Fibroblast of upper back skin (primary cell): ENCODE data around the gene EPHA5.

Source experiments
- DNase-seq: peaks from one replicate; pipeline ENCODE4 v3.0.0-alpha.2; 2013

Gene EPHA5

DNA sequence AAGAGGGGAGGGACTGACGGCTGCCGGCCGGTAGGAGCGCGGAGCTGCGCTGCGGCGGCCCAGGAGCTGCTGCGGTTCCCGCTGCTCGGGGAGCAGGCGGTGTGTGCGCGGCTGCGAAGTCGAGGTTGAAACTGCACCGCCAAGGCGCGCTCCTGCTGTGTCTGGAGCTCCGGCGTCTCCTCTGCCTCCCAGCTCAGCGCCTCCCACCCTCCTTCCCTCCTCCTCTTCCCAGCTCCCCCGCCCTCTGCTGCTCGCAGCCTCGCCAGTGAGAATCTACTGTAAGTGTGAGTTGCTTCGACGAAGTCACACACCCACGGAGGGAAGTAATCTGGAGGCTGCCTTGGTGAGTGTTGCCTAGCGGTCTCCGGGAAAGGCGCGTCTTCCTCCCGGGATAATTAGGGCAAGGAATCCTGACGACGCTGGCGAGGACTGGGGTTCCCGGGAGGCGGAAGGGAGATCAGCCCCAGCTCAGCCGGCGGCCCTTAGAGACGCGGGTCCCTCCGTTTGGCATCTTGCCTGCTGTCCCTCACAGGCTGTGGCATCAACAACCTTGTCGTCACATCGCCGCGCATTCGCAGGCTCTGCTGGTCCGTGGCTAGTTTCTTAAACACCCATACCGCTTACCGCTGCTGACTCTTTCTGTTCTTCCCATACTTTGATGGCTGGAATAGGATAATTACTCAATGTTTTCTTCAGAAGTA lies at the start of gene EPHA5:
Gene EPHA5, minus strand, starts transcription at position 159 of the 701 bp plus-strand sequence. CDS start 747 bp downstream, outside the sequence.
- DNase-seq, result peak; percentile 78

DNA sequence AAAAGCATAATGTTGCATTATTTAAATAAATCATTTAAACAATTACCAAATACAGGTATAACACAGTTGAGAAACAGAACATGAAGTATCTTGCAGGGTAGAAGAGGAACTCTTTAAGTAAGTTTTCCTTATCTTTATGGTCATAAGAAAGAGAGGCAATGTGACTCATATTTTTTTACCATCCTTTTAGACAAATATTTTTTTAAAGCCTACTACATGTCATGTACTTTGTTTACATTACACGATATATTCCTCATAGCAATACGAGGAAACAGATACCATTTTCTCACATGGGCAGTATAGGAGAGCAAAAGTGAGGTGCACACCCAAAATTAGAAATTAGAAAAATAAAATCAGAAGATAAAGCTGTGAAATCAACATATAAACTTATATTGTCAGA lies 49.3 kb upstream of the EPHA5 start:
- DNase-seq, result no peak

DNA sequence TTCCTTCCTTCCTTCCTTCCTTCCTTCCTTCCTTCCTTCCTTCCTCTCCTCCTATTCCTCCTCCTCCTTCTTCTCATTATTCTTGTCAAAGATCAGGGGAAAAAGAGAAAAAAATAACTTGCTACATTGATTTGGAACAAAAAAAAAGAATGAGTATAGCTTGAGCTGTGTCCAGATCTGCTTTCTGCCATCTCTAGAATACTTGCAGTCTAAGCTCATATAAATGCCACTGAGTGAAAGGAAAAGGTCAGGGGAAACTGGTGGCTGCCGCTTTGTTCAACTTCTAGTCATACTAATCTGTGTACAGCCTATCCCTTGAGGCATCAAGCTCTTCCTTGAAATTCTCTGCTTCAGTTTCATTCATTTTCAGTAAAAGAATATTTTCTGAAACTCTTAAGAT lies 28.3 kb upstream of the EPHA5 start:
- no peak for DNase-seq

DNA sequence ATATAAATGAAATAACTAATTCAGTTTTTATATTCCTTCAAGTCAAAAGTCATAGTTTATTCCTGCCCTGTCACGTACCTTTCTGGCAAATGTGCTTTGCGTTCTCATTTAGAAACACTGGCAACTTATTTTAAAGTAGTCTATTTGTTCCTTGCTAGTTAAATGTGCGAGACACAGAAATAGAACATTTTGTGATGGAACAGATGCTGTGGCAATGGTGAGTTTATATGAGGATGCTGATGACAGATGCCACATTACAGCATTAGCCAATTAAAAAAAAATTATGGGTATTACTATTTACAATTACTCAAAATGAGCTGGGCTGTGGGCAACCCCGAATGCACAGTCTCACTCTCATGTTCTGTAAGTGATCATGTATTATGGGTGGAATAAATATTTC lies 26.1 kb upstream of the EPHA5 start:
- DNase-seq, result no peak

DNA sequence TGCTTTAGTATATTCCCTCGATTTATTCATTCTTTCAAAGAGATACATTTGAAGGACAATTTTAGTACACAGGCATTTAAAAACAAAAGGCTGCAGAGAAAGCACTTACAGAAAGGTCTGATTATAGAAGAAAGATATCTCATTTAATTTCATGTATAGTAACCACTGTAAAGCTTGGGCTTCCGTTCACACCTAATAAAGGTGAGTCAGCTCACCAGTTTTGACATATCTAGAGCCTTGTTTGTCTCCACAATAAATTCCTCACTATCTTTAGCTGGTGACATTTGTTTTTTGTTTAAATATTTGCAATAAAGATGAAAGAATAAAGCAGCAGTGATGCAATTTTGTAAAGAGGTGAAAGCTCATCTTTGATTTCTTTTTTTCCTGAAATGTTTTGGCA lies 1.1 kb upstream of the EPHA5 start:
- no peak for DNase-seq

DNA sequence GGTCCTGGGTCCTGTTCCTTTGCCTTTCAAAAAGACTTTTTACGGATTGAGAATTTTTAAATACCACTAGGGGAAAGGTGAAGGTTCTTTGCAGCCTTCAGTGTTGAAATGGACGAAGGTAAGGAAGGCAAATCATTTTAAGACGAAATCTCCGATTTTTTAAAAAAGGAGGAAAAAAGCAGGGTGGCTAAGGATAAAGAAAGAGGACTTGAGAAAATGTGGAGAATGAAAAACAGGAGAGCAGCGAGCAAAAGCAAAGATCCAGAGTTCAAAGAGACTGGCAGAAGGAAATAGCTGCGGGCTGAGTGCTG lies 314 bp downstream of the EPHA5 start:
- DNase-seq, result no peak

GRCh38 chr4:65669111-65670019 lies 924 bp downstream of the EPHA5 start:
- DNase-seq, result peak; percentile 13

- peak; percentile 13 for DNase-seq
Observed at GRCh38 chr4:65668201-65669089, 1.8 kb downstream of the EPHA5 start.

GRCh38 chr4:65667506-65668041 lies 2.7 kb downstream of the EPHA5 start:
- DNase-seq, result no peak

GRCh38 chr4:65665771-65666523 lies 4.3 kb downstream of the EPHA5 start:
- peak; percentile 13 for DNase-seq

GRCh38 chr4:65661471-65661870 lies 8.8 kb downstream of the EPHA5 start:
- no peak for DNase-seq

- DNase-seq, result no peak
Observed at GRCh38 chr4:65658117-65658516, 12.2 kb downstream of the EPHA5 start.

DNA sequence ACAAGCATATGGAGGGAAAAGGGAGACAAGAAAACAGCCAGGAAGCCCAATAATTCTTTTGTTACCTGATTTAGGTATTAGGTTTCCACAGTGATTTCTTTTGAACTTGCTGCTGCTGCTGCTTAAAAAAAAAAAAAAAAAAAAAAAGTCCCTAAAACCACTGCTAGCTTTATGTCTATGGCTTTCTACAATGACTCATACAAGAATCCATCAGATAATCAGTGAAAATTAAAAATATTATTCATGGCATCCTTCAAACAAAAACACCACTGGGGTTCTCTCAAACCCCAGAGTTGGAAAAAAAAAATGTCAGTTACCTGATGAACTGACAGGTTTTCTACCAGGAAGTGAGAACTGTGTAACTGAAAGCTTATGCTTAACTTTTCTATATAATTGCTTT lies 14.3 kb downstream of the EPHA5 start:
- no peak for DNase-seq

DNA sequence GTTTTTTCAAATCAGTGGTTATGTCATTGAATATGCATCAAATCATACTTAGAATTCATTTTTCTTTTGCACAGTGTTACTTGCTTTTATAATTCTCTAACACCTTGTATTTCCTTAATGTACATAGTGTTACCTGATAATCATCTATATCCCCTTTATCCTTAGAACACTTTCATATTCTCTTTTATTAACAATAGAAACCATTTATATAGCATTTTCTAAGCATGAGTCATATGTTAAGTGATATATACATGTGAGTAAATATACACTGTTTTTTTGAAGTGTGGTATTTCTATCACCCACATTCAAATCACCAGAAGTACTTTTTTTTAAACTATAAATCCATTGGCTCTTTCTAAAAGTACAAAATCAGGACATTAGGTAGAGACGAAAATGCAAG lies 15.3 kb downstream of the EPHA5 start:
- no peak for DNase-seq

DNA sequence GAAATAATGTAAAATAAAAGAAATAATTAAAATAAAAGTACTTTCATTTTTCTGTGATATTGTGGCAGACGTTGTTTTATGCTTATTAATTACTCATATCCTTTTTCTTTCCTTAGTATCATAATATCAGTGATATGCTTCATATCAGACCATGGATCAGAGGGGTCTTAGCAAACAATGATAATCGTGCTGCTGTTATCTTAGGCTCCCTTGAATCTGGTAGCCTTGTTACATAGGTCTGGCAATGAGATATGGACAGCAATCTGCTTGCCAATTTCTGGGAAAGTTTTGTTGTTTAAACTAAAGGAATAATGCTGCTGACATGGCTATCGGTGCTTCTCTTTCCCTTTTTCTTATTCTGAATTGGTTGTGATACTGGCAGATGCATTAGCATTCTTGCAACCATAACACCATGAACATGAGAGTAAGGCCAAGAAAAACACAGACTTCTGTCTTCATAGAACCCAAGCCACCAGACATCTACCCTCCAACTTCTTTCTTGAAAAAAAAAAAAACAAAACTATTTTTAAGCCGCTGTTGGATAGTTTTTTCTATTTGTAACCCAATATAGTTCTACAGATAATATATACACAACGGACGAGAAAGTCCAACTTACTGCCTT lies 16.4 kb downstream of the EPHA5 start:
- DNase-seq, result no peak

DNA sequence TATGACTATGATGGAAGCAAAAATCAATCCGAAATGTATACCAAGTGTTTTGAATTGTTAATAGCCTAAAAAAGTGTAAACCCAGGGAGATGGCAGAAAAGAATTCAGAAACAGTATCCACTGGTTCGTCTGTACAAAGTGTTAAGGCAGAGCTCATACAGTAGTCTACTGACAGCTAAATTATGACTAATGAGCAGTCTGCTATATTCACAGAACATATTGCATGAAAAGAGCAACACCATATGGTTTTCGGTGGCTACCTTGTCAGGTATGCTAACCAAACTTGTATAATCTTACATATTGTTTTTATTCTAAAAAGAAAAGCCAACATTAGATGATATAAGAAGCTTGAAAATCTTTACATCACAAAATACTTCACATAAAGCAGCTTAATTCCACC lies 18.5 kb downstream of the EPHA5 start:
- no peak for DNase-seq

GRCh38 chr4:65651031-65651430 lies 19.3 kb downstream of the EPHA5 start:
- no peak for DNase-seq

GRCh38 chr4:65646136-65646535 lies 24.2 kb downstream of the EPHA5 start:
- no peak for DNase-seq

GRCh38 chr4:65645185-65645584 lies 25.1 kb downstream of the EPHA5 start:
- peak; percentile 66 for DNase-seq

- no peak for DNase-seq
Observed at GRCh38 chr4:65635051-65635821, 35.1 kb downstream of the EPHA5 start.

DNA sequence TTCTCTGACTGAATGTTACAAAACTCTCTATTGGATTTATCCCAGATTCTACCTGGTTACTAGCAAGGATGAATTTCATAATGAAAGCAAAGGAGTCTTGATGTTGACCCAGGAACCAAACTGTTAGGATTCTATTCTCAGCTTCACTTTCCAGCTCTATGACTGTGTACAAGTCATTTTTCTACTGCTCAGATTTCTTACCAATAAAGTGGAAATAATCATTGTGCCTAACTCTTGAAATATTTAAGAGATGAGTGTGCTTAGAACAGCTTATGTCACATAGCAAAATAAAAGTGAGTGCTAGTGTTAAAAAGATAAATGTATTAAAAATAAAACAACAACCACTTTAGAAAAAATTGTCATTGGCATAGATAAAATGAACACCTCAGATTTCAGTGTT lies 45.6 kb downstream of the EPHA5 start:
- peak; percentile 11 for DNase-seq
